NCI-H2227 (cell line): ENCODE data around the gene DCAF5.
A peak's percentile ranks its signal among the peaks of the same experiment; 100 is the strongest.

Experiments
- DNase-seq: peaks from one replicate; lab custom pipeline; 2025; ENCODE audit not compliant: unreplicated experiment; lab: John Stamatoyannopoulos, UW

DCAF5 gene

DNA sequence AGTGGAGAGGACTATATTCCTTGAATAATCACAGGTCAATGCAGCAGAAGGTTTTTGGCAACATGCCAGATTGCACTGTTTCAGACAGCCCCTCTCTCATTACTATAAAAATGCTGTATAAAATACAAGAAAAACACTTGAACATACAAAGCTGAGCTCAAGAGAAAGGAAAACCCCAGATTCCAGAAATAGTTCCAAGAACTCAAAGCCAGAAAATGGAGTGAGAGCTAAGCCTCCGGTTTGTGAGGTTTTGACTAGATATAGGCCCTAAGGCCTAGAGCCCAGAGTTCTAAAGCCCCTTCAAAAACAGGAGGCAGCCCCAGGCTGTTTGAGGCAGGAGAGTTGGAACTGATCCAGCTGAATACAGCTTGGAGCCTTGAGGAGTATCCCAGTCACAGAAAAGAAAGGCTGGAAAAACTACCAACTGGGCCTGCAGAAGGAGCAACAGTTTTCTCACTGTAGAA lies 144.5 kb downstream of the DCAF5 start:
- DNase-seq, result peak; percentile 56

DNA sequence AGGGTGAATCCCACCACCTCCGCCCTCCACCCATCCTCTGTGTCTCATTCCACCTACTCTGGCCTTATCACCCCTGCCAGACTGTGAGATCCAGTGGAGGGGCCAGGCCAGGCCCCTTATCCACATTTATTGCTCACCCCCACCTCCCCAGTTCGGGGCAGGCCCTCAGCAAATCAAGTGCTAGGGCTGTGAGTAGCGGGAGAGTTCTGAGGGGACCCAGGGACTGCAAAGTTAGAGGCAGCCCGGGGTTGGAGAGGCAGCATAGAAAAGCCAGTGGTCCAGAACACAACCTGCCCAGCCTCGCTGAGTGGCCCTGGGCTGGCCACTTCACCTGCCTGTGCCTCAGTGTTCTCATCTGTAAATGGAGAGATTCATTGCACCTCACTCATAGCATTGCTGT lies 146.6 kb downstream of the DCAF5 start:
- no peak for DNase-seq

DNA sequence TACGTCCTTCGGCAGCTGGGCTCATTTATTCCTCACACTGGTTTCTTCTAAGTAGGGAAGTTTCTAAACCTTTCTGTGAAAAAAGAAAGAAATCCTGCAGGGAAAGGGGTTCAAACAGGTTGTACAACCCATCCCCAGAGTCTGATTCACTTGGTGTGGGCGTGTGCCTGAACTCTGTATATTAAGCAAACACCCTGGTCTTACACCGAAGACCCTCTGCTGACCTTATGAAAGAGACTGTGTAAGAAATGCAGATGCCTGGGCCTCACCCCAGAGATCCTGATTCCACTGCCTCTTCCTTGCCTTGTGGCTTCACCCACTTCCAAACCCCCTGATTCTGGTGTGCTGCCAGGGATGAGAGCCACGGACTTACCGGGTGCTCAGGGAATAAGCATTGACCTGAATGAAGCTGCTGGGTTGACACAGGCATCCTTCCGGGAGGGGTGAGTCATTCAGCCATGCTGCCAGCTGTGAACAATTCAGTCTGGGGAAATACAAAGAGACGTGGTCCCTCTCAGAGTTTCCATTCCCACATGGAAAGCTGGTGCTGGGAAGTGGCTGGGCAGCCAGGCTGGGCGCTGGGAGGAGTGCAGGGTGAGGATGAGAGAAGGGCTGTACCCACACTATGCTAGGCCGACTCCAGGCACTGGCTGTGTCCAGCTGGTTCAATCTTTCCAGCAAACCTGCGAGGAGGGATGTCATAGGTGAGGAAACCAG lies 147.3 kb downstream of the DCAF5 start:
- DNase-seq, result no peak

DNA sequence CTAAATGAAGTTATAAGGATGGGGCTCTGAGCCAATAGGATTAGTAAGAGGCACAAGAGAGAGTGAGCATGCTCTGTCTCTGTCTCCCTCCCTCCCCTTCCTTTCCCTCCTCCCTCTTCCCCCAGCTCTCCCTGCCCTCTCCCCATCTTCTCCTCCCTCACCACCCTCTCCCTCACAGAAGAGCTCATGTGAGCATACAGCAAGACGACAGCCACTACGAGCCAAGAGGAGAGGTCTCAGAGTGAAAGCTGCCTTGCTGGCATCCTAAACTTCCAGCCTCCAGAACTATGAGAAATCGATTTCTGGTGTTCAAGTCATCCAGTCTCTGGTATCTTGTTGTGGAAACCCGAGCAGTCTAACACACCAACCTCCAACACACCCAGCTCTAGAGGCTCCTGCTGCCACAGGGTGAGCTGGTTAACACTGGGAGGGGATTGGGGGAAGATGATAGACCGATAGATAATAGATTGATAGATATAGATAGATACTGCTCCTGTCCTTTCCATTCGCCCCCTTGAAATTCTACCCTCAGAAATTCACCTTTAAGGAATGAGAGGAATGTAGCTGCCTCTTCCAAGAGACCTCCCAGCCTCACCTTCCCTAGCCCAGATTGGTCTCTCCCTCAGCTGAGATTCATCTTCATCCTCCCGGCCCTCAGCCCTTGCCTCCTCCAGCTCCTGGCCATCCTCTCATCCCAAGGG lies 148.0 kb downstream of the DCAF5 start:
- DNase-seq, result no peak

DNA sequence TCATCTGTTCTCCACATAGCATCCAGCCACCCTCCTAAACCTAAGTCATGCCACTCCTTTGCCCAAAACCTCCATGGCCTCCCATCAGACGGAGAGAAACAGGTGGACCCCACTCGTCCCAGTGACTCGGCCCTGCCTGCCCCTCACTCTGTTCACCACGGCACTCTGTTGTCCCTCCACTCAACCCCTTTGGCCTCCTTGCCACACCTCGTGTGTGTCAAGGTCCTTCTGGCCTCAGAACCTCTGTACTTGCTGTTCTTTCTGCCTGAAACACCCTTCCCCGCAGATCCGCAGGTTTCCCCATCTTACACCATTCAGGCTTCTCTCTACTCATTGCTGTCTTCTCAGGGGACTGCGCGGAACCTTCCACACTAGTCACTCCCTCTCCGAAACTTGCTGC lies 149.3 kb downstream of the DCAF5 start:
- DNase-seq, result no peak

DNA sequence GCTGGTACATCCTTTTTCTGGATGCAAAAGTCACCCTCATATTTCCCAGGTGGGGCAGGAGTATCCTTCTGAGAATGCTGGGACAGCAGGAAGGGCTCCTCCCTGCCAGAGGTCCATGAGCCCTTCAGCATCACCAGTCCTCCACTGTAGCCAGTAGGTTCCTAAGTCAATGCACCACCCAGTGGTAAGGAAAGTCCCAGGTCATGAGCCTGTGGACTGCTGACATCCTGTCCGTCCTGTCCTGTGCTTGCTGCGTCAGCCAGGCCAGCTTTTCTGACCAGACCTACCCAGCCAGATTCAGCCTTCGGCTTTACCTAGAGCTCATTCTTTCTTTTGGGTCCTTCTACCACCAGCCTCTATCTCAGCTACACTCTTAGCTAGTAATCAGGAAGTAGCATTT lies 150.8 kb downstream of the DCAF5 start:
- DNase-seq, result no peak

DNA sequence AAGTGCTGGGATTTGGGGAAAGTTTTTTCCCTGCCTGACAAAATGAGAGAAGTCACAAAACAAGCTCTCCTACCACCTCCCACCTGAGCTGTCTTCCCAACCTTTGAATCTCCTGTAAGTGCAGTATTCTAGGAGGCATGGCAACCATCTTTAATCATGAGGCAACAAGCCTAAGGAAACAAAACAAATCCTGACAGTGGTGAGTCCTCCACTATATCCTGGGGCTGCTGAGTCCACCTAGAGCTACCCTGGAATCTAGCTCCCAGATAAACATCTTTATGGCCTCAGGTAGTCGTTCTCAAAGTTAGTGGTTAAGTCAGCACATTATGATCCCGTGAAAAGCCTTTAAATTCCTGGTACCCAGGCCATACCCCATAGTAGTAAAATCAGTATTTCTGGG lies 151.5 kb downstream of the DCAF5 start:
- no peak for DNase-seq
